ENCODE results near the gene COP1.

- no peak for TF ChIP-seq POLR2AphosphoS5 (IDR thresholded peaks at IDR 0.05)
- no peak for TF ChIP-seq CTCF (IDR thresholded peaks at IDR 0.05)
- no peak for TF ChIP-seq EP300 (IDR thresholded peaks at IDR 0.05)
Observed at GRCh38 chr1:176225911-176226310, 18.8 kb upstream of the COP1 start.
